Trophoblast cell (in vitro differentiated cells and primary cell): ENCODE results near the gene HS3ST2. TPM values are rescaled to one million over a fixed set of nuclear protein-coding genes. Genes with fewer than 3 reads are reported as not detected.

Source experiments
- DNase-seq, 2 donors: peaks; one replicate each; pipeline ENCODE4 v3.0.0-alpha.2; 2016
- H2AFZ ChIP-seq: 2 replicates; pipeline ENCODE4 v1.6.1; 2013; ENCODE audit warnings: low read length, moderate library complexity, mild to moderate bottlenecking; ENCODE audit not compliant: insufficient read depth, poor library complexity
- H2AK5ac ChIP-seq: 2 replicates; pipeline ENCODE4 v1.6.1; 2013; ENCODE audit warnings: mild to moderate bottlenecking, low read length
- H2BK120ac ChIP-seq: 2 replicates; pipeline ENCODE4 v1.6.1; 2013; ENCODE audit warnings: low read length, mild to moderate bottlenecking, moderate library complexity; ENCODE audit not compliant: insufficient read depth, poor library complexity
- H2BK12ac ChIP-seq: 2 replicates; pipeline ENCODE4 v1.6.1; 2013; ENCODE audit warnings: mild to moderate bottlenecking, low read length, moderate library complexity
- H2BK5ac ChIP-seq: 2 replicates; pipeline ENCODE4 v1.6.1; 2013; ENCODE audit warnings: low read length, low read depth, moderate library complexity, mild to moderate bottlenecking; ENCODE audit not compliant: poor library complexity
- H3K14ac ChIP-seq: 2 replicates; pipeline ENCODE4 v1.6.1; 2013; ENCODE audit warnings: mild to moderate bottlenecking, low read length
- H3K18ac ChIP-seq: 2 replicates; pipeline ENCODE4 v1.6.1; 2013; ENCODE audit warnings: mild to moderate bottlenecking, low read length
- H3K23ac ChIP-seq: 2 replicates; pipeline ENCODE4 v1.6.1; 2013; ENCODE audit warnings: low read length
- H3K27ac ChIP-seq: 2 replicates; pipeline ENCODE4 v1.5.1; 2013; ENCODE audit warnings: low read depth, mild to moderate bottlenecking, inconsistent platforms, low read length, moderate library complexity
- H3K27me3 ChIP-seq: 2 replicates; pipeline ENCODE4 v1.6.1; 2013; ENCODE audit warnings: inconsistent platforms, mild to moderate bottlenecking, low read length, moderate library complexity; ENCODE audit not compliant: insufficient read depth
- H3K36me3 ChIP-seq, 2 experiments: 1 replicate in 1 of 2; 2 replicates in 1 of 2; pipeline ENCODE4 v1.6.1; 2013; ENCODE audit warnings: low read length in 2 of 2, mild to moderate bottlenecking in 2 of 2, moderate library complexity in 1 of 2; ENCODE audit not compliant: insufficient read depth in 2 of 2, control insufficient read depth in 1 of 2
- H3K4ac ChIP-seq: 2 replicates; pipeline ENCODE4 v1.6.1; 2013; ENCODE audit warnings: low read depth, mild to moderate bottlenecking, low read length, moderate library complexity
- H3K4me1 ChIP-seq, 2 experiments: 1 replicate in 1 of 2; 2 replicates in 1 of 2; pipeline ENCODE4 v1.6.1; 2013; ENCODE audit warnings: low read length in 2 of 2, mild to moderate bottlenecking in 2 of 2, moderate library complexity in 1 of 2; ENCODE audit not compliant: insufficient read depth in 2 of 2, control insufficient read depth in 1 of 2
- H3K4me2 ChIP-seq: 2 replicates; pipeline ENCODE4 v1.6.1; 2013; ENCODE audit warnings: inconsistent platforms, mild to moderate bottlenecking, low read length, moderate library complexity
- H3K4me3 ChIP-seq: 2 replicates; pipeline ENCODE4 v1.5.1; 2013; ENCODE audit warnings: mild to moderate bottlenecking, low read depth, low read length, inconsistent platforms
- H3K79me1 ChIP-seq: one replicate; pipeline ENCODE4 v1.6.1; 2013; ENCODE audit warnings: low read length
- H3K79me2 ChIP-seq: 2 replicates; pipeline ENCODE4 v1.6.1; 2013; ENCODE audit warnings: low read length, mild to moderate bottlenecking; ENCODE audit not compliant: control insufficient read depth, insufficient read depth, poor library complexity
- H3K9ac ChIP-seq: 2 replicates; pipeline ENCODE4 v1.6.1; 2013; ENCODE audit warnings: mild to moderate bottlenecking, low read length
- H3K9me3 ChIP-seq: 2 replicates; pipeline ENCODE4 v1.6.1; 2013; ENCODE audit warnings: low read depth, mild to moderate bottlenecking, control low read depth, inconsistent platforms, low read length; ENCODE audit not compliant: insufficient read depth
- H4K12ac ChIP-seq: 2 replicates; pipeline ENCODE4 v1.6.1; 2013; ENCODE audit warnings: low read depth, mild to moderate bottlenecking, low read length, moderate library complexity
- H4K8ac ChIP-seq: 2 replicates; pipeline ENCODE4 v1.6.1; 2013; ENCODE audit warnings: low read depth, mild to moderate bottlenecking, low read length, moderate library complexity
- H4K91ac ChIP-seq: one replicate; pipeline ENCODE4 v1.6.1; 2013; ENCODE audit warnings: low read depth, mild to moderate bottlenecking, low read length, moderate library complexity
- WGBS: extraction: QIAGEN DNeasy Blood & Tissue Kit; methylation state at CpG from one replicate; pipeline ENCODE4 v1.1.7; 2013; ENCODE audit warnings: missing lambda C conversion rate; ENCODE audit not compliant: insufficient read length, insufficient coverage; ENCODE audit errors: extremely low coverage; 5-methylcytosine and 5-hydroxymethylcytosine counted together
- polyA plus RNA-seq: library from polyadenylated mRNA; stranded (reverse); fragments of 200-250 nt; gene quantifications from 2 replicates; pipeline ENCODE4 v1.2.3, GENCODE V29; 2013

HS3ST2 gene
- 0.03 and 0.05 TPM in 2 replicates for polyA plus RNA-seq

DNA sequence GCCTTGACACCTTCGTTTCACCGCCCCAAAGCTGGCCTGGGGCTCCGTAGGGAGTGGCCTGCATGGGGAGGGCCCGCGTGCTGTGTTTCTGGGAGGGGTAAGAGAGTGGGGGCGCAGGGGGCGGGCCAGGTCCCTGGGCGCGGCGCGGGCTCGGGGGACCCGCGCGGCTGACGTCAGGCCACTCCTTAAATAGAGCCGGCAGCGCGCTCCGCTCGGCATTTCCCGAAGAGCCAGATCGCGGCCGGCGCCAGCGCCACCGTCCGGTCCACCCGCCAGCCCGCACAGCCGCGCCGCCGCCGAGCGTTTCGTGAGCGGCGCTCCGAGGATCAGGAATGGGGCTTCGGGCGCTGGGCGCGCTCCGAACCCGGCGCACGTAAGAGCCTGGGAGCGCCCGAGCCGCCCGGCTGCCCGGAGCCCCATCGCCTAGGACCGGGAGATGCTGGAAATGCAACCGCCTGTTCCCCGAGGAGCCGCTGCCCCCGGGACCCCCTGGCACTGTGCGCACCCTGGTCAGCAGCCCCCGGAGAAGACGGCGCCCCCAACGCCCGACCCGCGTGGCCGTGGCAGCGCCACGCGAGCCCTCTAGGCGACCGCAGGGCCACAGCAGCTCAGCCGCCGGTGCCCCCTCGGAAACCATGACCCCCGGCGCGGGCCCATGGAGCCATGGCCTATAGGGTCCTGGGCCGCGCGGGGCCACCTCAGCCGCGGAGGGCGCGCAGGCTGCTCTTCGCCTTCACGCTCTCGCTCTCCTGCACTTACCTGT is at the start of gene HS3ST2:
HS3ST2 (plus strand) TSS at position 215 of the 763 bp plus-strand sequence; CDS start at position 664, 449 bp downstream.
- Histone ChIP-seq H3K4me3 (peak within 1 kb of the TSS; percentile 45), H3K18ac (no peak within 1 kb of the TSS), H3K27ac (no peak within 1 kb of the TSS), H3K36me3 (no peaks in the 10 kb centered on the region), H3K9me3 (peaks cover 6% of the 10 kb centered on the region), H4K8ac (no peak within 1 kb of the TSS), H3K14ac (no peak within 1 kb of the TSS), H3K27me3 (peaks cover 22% of the 10 kb centered on the region), H3K79me1 (no peaks in the 10 kb centered on the region), H3K4me1 (peaks cover 10% of the 10 kb centered on the region in 2 experiments), H3K4ac (no peak within 1 kb of the TSS), H3K9ac (no peak within 1 kb of the TSS), H4K12ac (no peak within 1 kb of the TSS), H3K23ac (no peak within 1 kb of the TSS), H2AK5ac (no peak within 1 kb of the TSS), H2BK12ac (no peak within 1 kb of the TSS), H2AFZ (no peak within 1 kb of the TSS), H2BK5ac (no peak within 1 kb of the TSS), H3K4me2 (peak within 1 kb of the TSS; percentile 66), H3K79me2 (no peaks in the 10 kb centered on the region), H2BK120ac (no peak within 1 kb of the TSS), H4K91ac (no peak within 1 kb of the TSS)
- no CpG with 5 or more reads among the region's 90 CpGs for WGBS
- DNase-seq, result peak in 1 of 2 donors; percentile 3

DNA sequence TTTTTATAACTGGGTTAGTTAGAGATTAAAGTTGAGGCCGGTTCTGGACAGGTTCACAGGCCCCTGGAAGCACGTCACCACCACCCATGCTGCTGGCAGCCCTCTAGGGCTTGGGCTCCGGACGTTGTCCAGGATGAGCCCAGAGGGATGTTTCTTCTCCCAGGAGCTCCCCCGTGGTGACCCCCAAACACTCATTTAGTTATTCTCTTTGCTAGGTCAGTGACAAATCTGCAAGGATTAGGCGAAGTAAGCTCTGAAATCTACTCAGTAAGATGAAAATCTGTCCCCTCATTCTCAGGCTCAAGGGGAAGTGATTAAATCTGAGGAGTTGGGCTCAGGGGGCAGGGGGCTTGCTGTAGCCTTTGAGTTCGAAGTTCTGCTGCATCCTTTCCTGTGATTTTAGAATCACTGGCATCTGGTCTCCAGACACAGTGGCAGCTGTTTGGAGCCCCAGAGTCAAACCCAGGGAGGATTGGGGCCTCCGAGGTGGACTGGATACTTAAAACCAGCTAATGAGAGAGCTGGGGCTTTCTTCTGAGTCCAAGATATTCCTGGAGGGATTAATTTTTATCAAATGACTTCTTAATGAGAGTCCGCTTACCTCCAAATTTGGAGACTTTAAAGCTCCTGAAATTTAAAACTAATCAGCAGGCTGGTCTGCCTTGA is 49.2 kb upstream of the HS3ST2 start:
- Histone ChIP-seq H3K36me3 (no peaks in the 10 kb centered on the region), H3K23ac (no peak overlapping the region), H4K91ac (no peak overlapping the region), H4K8ac (no peak overlapping the region), H2BK12ac (no peak overlapping the region), H3K4ac (no peak overlapping the region), H2BK120ac (no peak overlapping the region), H4K12ac (no peak overlapping the region), H3K79me2 (no peaks in the 10 kb centered on the region), H3K9me3 (no peaks in the 10 kb centered on the region), H2AK5ac (no peak overlapping the region), H2AFZ (no peak overlapping the region), H3K4me1 (no peaks in the 10 kb centered on the region), H3K14ac (no peak overlapping the region), H3K4me2 (no peak overlapping the region), H3K18ac (no peak overlapping the region), H3K79me1 (no peaks in the 10 kb centered on the region), H2BK5ac (no peak overlapping the region), H3K9ac (no peak overlapping the region), H3K27ac (no peak overlapping the region), H3K27me3 (no peaks in the 10 kb centered on the region), H3K4me3 (no peak overlapping the region)
- DNase-seq, result no peak
- no CpG with 5 or more reads among the region's 9 CpGs for WGBS

- Histone ChIP-seq H3K9me3 (no peaks in the 10 kb centered on the region), H3K4ac (no peak overlapping the region), H3K27me3 (no peaks in the 10 kb centered on the region), H3K4me1 (no peaks in the 10 kb centered on the region), H3K79me1 (no peaks in the 10 kb centered on the region), H3K18ac (no peak overlapping the region), H2AK5ac (no peak overlapping the region), H3K4me2 (no peak overlapping the region), H2BK120ac (no peak overlapping the region), H3K9ac (no peak overlapping the region), H3K36me3 (no peaks in the 10 kb centered on the region), H3K14ac (no peak overlapping the region), H2BK5ac (no peak overlapping the region), H3K79me2 (no peaks in the 10 kb centered on the region), H3K27ac (no peak overlapping the region), H2BK12ac (no peak overlapping the region), H4K91ac (no peak overlapping the region), H4K8ac (no peak overlapping the region), H3K23ac (no peak overlapping the region), H4K12ac (no peak overlapping the region), H3K4me3 (no peak overlapping the region), H2AFZ (no peak overlapping the region)
- DNase-seq, result no peak
These were observed 48.5 kb upstream of the HS3ST2 start for GRCh38 chr16:22765479-22765878.

DNA sequence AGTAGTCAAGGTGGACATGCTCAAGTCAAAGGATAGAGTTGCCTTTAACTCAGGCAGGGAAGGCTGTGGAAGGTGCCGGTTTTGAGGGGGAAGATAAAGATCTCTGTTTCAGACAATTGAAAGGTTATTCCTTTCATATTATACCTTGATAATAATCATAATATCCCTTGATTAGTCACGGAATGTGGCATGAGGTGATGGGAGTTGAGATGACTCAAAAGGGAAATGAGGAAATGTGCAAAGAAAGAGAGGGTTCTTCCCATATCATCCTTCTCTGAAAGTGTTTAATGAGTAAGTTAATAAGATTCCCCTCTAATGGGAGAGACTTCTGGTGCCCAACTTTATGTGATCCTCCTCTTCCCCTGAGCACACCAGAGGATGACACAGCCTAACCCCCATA is 43.1 kb upstream of the HS3ST2 start:
- Histone ChIP-seq H2AK5ac (no peak overlapping the region), H3K4me3 (no peak overlapping the region)
- WGBS, result no CpG with 5 or more reads among the region's 2 CpGs

More for the DNA sequence above, 43.1 kb upstream of the HS3ST2 start:
- Histone ChIP-seq H4K91ac (no peak overlapping the region), H3K79me2 (no peaks in the 10 kb centered on the region), H3K4me2 (no peak overlapping the region), H3K9me3 (no peaks in the 10 kb centered on the region), H3K23ac (no peak overlapping the region), H3K36me3 (no peaks in the 10 kb centered on the region), H2AFZ (no peak overlapping the region), H3K9ac (no peak overlapping the region), H3K27ac (no peak overlapping the region), H2BK5ac (no peak overlapping the region), H3K27me3 (no peaks in the 10 kb centered on the region), H3K14ac (no peak overlapping the region), H2BK12ac (no peak overlapping the region), H4K8ac (no peak overlapping the region), H3K79me1 (no peaks in the 10 kb centered on the region), H4K12ac (no peak overlapping the region), H3K4ac (no peak overlapping the region), H2BK120ac (no peak overlapping the region), H3K18ac (no peak overlapping the region), H3K4me1 (no peaks in the 10 kb centered on the region)
- DNase-seq, result no peak
